Heart right ventricle (tissue), 16 donors: ENCODE results near the gene VTI1A. TPM values are rescaled to one million over a fixed set of nuclear protein-coding genes. Genes with fewer than 3 reads are reported as not detected.

Source experiments
- ATAC-seq, 8 donors: fragments of 200-7000 bp; cut with Tn5 transposase; one replicate each; pipeline ENCODE4 v1.9.1; 2020; ENCODE audit warnings: mild to moderate bottlenecking in 8 of 8, moderate library complexity in 8 of 8, moderate number of reproducible peaks in 1 of 8
- DNase-seq, 2 donors: peaks; one replicate each; pipeline ENCODE4 v3.0.0-alpha.2; 2020
- H3K27ac ChIP-seq, 10 donors: fragments of 200-600 bp; sonication (generic) in 2 of 10; one replicate each; pipeline versions ENCODE4 v1.5.0 to v1.8.0; 2020 to 2022; ENCODE audit warnings: mild to moderate bottlenecking in 3 of 10
- H3K27me3 ChIP-seq, 7 donors: fragments of 200-600 bp; one replicate each; pipeline ENCODE4 v1.8.0; 2021 to 2022; ENCODE audit warnings: mild to moderate bottlenecking in 2 of 7
- H3K36me3 ChIP-seq, 9 donors: fragments of 200-600 bp; sonication (generic) in 1 of 9; one replicate each; pipeline versions ENCODE4 v1.5.0 to v1.8.0; 2020 to 2022; ENCODE audit warnings: mild to moderate bottlenecking in 2 of 9
- H3K4me1 ChIP-seq, 9 donors: fragments of 200-600 bp; sonication (generic) in 1 of 9; one replicate each; pipeline versions ENCODE4 v1.5.0 to v1.8.0; 2020 to 2022; ENCODE audit warnings: mild to moderate bottlenecking in 4 of 9
- H3K4me3 ChIP-seq, 10 donors: fragments of 200-600 bp; sonication (generic) in 2 of 10; one replicate each; pipeline versions ENCODE4 v1.5.0 to v1.8.0; 2020 to 2022; ENCODE audit warnings: mild to moderate bottlenecking in 7 of 10, moderate library complexity in 2 of 10
- H3K9me3 ChIP-seq, 11 donors: fragments of 200-600 bp in 10 of 11; sonication (generic) in 2 of 11; one replicate each; pipeline versions ENCODE4 v1.5.0 to v1.8.0; 2013 to 2022; ENCODE audit warnings: mild to moderate bottlenecking in 2 of 11, control low read depth in 1 of 11, moderate library complexity in 1 of 11
- CTCF ChIP-seq, 9 donors: fragments of 200-600 bp; sonication (generic) in 2 of 9; IDR thresholded peaks; one replicate each; pipeline versions ENCODE4 v1.5.0 to v1.8.0; 2021 to 2022; ENCODE audit warnings: antibody characterized with exemption in 9 of 9, mild to moderate bottlenecking in 5 of 9, moderate library complexity in 1 of 9
- WGBS, 2 donors: extraction: QIAGEN DNeasy Blood & Tissue Kit; methylation state at CpG; one replicate each; pipeline ENCODE4 v1.1.7; 2013; ENCODE audit warnings: inconsistent platforms in 1 of 2; 5-methylcytosine and 5-hydroxymethylcytosine counted together
- intact Hi-C, 10 donors: fragments of 100-400 bp; cut with DNase I; formaldehyde crosslinking; loops; one replicate each; pipeline versions ENCODE4 v1.11.1 to v1.14.2; 2022
- polyA plus RNA-seq, 2 donors: library from polyadenylated mRNA; stranded (reverse); fragments of 200-250 nt; gene quantifications; one replicate each; pipeline ENCODE4 v1.2.3, GENCODE V29; 2013
- total RNA-seq, 10 donors: library from RNA; stranded (reverse); fragmentation: NEBNext Ultra II Directional in 3 of 10; extraction: Animal tissue kit (Norgen Biotek cat#: 25700) in 3 of 10; gene quantifications; one replicate each; pipeline versions ENCODE4 v1.2.1 to v1.2.4, GENCODE V29; 2021 to 2023
- donor health status: Arrhythmogenic right ventricular cardiomyopathy.
- donor health status: ischemic (EF 13 %, LVEDD 7.1; RV severe dilation, severe dysfunction).
- donor health status: healthy with polysubstance abuse.
- donor health status: DM: no; HTN: yes; CAD: no.
- donor health status: DM: no; HTN: no; CAD: no.
- donor health status: ischemic (EF 25% LVEDD 6.9; RV normal size, moderate dysfunction).
- donor health status: ischemic (EF 25% LVEDD 5.7; RV mildly dilated, moderate dysfunction).
- donor health status: healthy.
- donor health status: DM: yes; HTN: yes; CAD: no.
- donor health status: Ischemic cardiomyopathy.
- donor health status: ischemic (EF 35%, LVEDD 5.7; RV mildly dilated, moderate dysfunction).
- donor health status: nonischemic (EF 11% LVEDD 7.7; RV severe dilation, severe dysfunction).
- donor health status: DM: yes; HTN: yes; CAD: no.
- donor health status: PGD.
- donor health status: ischemic (EF 29% LVEDD 5.4; RV normal size, mild dysfunction).
- donor health status: nonischemic (EF 23%, LVEDD 6.1; RV moderate dilation, normal function).

The VTI1A gene
- total and polyA plus RNA-seq, 12 donors: 6.2 to 24.5 (median 20.6) TPM

GRCh38 chr10:112616647-112617046 lies 169.6 kb downstream of the VTI1A start:
- no peak for TF ChIP-seq CTCF (IDR thresholded peaks at IDR 0.05)
- ATAC-seq (no peak), DNase-seq (no peak)
- no peaks in the 10 kb centered on the region for H3K36me3 ChIP-seq
- no peak overlapping the region for H3K27ac ChIP-seq
- no peaks in the 10 kb centered on the region for H3K27me3 ChIP-seq
- intact Hi-C loops: no loop called here
- peaks cover 0 to 2% (median 0%) of the 10 kb centered on the region in 9 donors for H3K4me1 ChIP-seq
- peaks cover 0 to 22% (median 9%) of the 10 kb centered on the region in 11 donors for H3K9me3 ChIP-seq
- no peak overlapping the region for H3K4me3 ChIP-seq

- Histone ChIP-seq H3K4me1 (peaks cover 0 to 10% (median 0%) of the 10 kb centered on the region in 9 donors), H3K4me3 (no peak overlapping the region), H3K27ac (no peak overlapping the region), H3K27me3 (no peaks in the 10 kb centered on the region), H3K36me3 (no peaks in the 10 kb centered on the region), H3K9me3 (peaks cover 0 to 22% (median 9%) of the 10 kb centered on the region in 11 donors)
- no peak for TF ChIP-seq CTCF (IDR thresholded peaks at IDR 0.05)
- DNase-seq (no peak), ATAC-seq (no peak)
- 93 to 94% methylated on average over 3 of the region's 3 CpGs for WGBS, 2 donors
- intact Hi-C loops: no loop called here
These were observed 171.8 kb downstream of the VTI1A start for GRCh38 chr10:112618814-112619213.

GRCh38 chr10:112619556-112619955 lies 172.5 kb downstream of the VTI1A start:
- H3K27ac ChIP-seq: no peak overlapping the region
- H3K36me3 ChIP-seq: no peaks in the 10 kb centered on the region
- H3K4me3 ChIP-seq: no peak overlapping the region
- intact Hi-C loops: no loop called here
- H3K9me3 ChIP-seq: peaks cover 0 to 22% (median 9%) of the 10 kb centered on the region in 11 donors
- H3K4me1 ChIP-seq: peaks cover 0 to 10% (median 0%) of the 10 kb centered on the region in 9 donors
- no peaks in the 10 kb centered on the region for H3K27me3 ChIP-seq
- ATAC-seq (no peak), DNase-seq (no peak)
- TF ChIP-seq CTCF (IDR thresholded peaks at IDR 0.05): no peak
- 51 to 64% methylated on average over 4 of the region's 4 CpGs for WGBS, 2 donors

- ATAC-seq (no peak), DNase-seq (no peak)
- peaks cover 0 to 10% (median 0%) of the 10 kb centered on the region in 9 donors for H3K4me1 ChIP-seq
- H3K27me3 ChIP-seq: no peaks in the 10 kb centered on the region
- H3K4me3 ChIP-seq: no peak overlapping the region
- no peaks in the 10 kb centered on the region for H3K9me3 ChIP-seq
- TF ChIP-seq CTCF (IDR thresholded peaks at IDR 0.05): no peak
- 87 to 95% methylated on average over 2 of the region's 2 CpGs for WGBS, 2 donors
- intact Hi-C loops: no loop called here
- H3K27ac ChIP-seq: no peak overlapping the region
- no peaks in the 10 kb centered on the region for H3K36me3 ChIP-seq
These were observed 175.8 kb downstream of the VTI1A start for GRCh38 chr10:112622786-112623185.
